NCI-H2171 (cell line): ENCODE results near the gene INPP4B.
"Not testable (repeated sequence)": the region's sequence is repeated elsewhere in the genome, so short reads cannot be mapped to it uniquely, and the experiment has no call there.

ENCODE experiments used
- DNase-seq: peaks from one replicate; lab custom pipeline; 2025; lab: John Stamatoyannopoulos, UW

The INPP4B gene

GRCh38 chr4:142077048-142077447 is 769.1 kb downstream of the INPP4B start:
- DNase-seq = no peak

- not testable (repeated sequence) for DNase-seq
These were observed 777.8 kb downstream of the INPP4B start for GRCh38 chr4:142068304-142068703.

GRCh38 chr4:142066562-142066961 is 779.5 kb downstream of the INPP4B start:
- not testable (repeated sequence) for DNase-seq

GRCh38 chr4:142065086-142065647 is 780.9 kb downstream of the INPP4B start:
- no peak for DNase-seq

GRCh38 chr4:142064181-142064580 is 781.9 kb downstream of the INPP4B start:
- DNase-seq = no peak

GRCh38 chr4:142045996-142046395 is 800.1 kb downstream of the INPP4B start:
- no peak for DNase-seq

- DNase-seq = no peak
These were observed 801.8 kb downstream of the INPP4B start for GRCh38 chr4:142044271-142044670.

GRCh38 chr4:142043509-142043908 is 802.6 kb downstream of the INPP4B start:
- no peak for DNase-seq

GRCh38 chr4:142041788-142042187 is 804.3 kb downstream of the INPP4B start:
- DNase-seq = no peak

- no peak for DNase-seq
These were observed 806.1 kb downstream of the INPP4B start for GRCh38 chr4:142040043-142040442.

GRCh38 chr4:142036795-142037583 is 809.1 kb downstream of the INPP4B start:
- DNase-seq = no peak

- DNase-seq = no peak
These were observed 810.5 kb downstream of the INPP4B start for GRCh38 chr4:142035566-142035965.

GRCh38 chr4:142034101-142034500 is 812.0 kb downstream of the INPP4B start:
- no peak for DNase-seq

- no peak for DNase-seq
These were observed 816.1 kb downstream of the INPP4B start for GRCh38 chr4:142030010-142030409.

- DNase-seq = no peak
These were observed 824.3 kb downstream of the INPP4B start for GRCh38 chr4:142021761-142022160.

- no peak for DNase-seq
These were observed 824.9 kb downstream of the INPP4B start for GRCh38 chr4:142021181-142021580.

- DNase-seq = no peak
These were observed 830.1 kb downstream of the INPP4B start for GRCh38 chr4:142016031-142016430.

- no peak for DNase-seq
These were observed 836.4 kb downstream of the INPP4B start for GRCh38 chr4:142009751-142010150.

- no peak for DNase-seq
These were observed 840.6 kb downstream of the INPP4B start for GRCh38 chr4:142005519-142005918.

- no peak for DNase-seq
These were observed 846.5 kb downstream of the INPP4B start for GRCh38 chr4:141999446-142000143.

- DNase-seq = no peak
These were observed 851.0 kb downstream of the INPP4B start for GRCh38 chr4:141995056-141995455.

- DNase-seq = no peak
These were observed 868.7 kb downstream of the INPP4B start for GRCh38 chr4:141977433-141977832.
